Fibroblast of the aortic adventitia (primary cell): ENCODE results near the gene IL12B. TPM values are rescaled to one million over a fixed set of nuclear protein-coding genes. Genes with fewer than 3 reads are reported as not detected.

Experiments
- DNase-seq: peaks from one replicate; pipeline ENCODE4 v3.0.0-alpha.2; 2010; ENCODE audit warnings: low read depth
- H3K4me3 ChIP-seq: 2 replicates; pipeline ENCODE4 v1.5.1; 2011; ENCODE audit warnings: low read depth, mild to moderate bottlenecking, control low read depth, low read length, moderate library complexity
- total RNA-seq: library from RNA; depleted of rRNA; stranded (reverse); fragments of >200 nt; gene quantifications from 2 replicates; pipeline ENCODE4 v1.2.3, GENCODE V29; 2012; ENCODE audit warnings: low replicate concordance
- TF ChIP-seq, protein P1 (sequence below): IDR thresholded peaks from 2 replicates; pipeline ENCODE4 v1.5.1; 2011; ENCODE audit warnings: mild to moderate bottlenecking, low read length, control low read depth, inconsistent platforms; ENCODE audit not compliant: insufficient read depth

Gene IL12B
- total RNA-seq, 1 donor = 0.09 TPM

DNA sequence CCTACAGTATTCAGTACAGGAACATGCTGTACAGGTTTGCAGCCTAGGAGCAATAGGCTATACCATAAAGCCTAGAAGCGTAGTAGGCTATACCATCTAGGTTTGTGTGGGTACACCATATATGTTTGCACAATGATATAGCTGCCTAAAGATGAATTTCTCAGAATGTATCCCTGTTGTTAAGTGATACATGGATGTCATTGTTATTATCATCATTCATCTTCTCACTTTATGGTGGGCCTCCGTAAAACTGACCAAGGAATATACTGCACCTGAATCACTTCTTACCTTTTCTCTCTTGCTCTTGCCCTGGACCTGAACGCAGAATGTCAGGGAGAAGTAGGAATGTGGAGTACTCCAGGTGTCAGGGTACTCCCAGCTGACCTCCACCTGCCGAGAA is 11.8 kb downstream of the IL12B start:
- no peak for DNase-seq
- TF ChIP-seq, protein P1, sequence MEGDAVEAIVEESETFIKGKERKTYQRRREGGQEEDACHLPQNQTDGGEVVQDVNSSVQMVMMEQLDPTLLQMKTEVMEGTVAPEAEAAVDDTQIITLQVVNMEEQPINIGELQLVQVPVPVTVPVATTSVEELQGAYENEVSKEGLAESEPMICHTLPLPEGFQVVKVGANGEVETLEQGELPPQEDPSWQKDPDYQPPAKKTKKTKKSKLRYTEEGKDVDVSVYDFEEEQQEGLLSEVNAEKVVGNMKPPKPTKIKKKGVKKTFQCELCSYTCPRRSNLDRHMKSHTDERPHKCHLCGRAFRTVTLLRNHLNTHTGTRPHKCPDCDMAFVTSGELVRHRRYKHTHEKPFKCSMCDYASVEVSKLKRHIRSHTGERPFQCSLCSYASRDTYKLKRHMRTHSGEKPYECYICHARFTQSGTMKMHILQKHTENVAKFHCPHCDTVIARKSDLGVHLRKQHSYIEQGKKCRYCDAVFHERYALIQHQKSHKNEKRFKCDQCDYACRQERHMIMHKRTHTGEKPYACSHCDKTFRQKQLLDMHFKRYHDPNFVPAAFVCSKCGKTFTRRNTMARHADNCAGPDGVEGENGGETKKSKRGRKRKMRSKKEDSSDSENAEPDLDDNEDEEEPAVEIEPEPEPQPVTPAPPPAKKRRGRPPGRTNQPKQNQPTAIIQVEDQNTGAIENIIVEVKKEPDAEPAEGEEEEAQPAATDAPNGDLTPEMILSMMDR = no peak
- H3K4me3 ChIP-seq = no peak overlapping the region

DNA sequence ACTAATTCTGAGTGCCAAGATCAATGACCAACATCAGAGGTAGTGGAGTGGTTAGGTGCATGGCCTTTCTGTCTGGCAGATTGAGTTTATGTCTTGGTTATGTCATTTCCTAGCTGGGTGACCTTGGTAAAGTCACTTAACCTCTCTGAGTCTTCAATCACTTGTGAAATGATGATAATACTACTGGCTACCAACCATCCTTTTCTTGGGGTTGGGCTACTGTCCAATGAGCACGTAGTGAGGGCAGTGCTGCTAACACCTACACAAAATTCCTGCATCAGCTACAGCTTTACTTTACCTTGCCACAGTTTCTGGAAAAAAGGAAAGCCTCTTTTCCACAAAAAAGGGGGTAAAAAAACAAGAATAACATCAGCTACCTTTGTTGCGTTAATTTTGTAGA is 12.4 kb downstream of the IL12B start:
- no peak for DNase-seq
- TF ChIP-seq, protein P1 = no peak
- H3K4me3 ChIP-seq = no peak overlapping the region

DNA sequence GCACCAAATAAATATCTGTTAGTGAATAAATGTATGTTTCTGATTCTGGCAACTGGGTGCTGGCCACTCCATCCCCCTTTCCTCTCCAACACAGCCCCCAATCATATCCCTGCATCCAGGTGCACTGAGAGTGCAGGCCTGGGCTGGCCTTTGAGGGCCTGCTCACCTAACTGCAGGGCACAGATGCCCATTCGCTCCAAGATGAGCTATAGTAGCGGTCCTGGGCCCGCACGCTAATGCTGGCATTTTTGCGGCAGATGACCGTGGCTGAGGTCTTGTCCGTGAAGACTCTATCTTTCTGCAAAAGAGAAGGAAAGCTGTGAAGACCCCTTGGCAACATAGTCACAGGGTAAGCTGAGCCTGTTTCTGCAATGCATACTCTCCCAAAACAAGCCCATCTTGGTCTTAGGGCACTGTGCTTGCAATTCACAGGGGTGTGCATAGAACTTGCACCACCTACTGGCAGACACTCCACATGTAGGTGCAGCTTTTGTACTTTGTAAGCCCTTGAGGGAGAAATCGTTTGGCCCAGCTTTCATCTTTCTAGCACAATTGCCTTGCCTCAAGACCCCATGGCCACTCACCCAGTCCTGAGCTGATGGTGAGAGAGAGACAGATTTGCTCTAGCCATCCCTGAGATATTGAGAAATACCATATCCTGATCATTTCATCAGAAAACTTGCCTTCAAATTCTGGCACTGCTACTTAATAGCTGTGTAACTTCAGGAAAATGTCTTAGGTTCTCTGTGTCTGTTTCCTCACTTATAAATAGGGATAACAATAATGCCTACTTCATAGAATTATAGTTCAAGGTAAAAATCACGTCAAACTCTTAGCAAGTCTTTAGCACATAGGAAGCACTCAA is 13.5 kb downstream of the IL12B start:
- peak; percentile 73 for DNase-seq
- H3K4me3 ChIP-seq = no peak overlapping the region
- TF ChIP-seq, protein P1 = peak; percentile 78

DNA sequence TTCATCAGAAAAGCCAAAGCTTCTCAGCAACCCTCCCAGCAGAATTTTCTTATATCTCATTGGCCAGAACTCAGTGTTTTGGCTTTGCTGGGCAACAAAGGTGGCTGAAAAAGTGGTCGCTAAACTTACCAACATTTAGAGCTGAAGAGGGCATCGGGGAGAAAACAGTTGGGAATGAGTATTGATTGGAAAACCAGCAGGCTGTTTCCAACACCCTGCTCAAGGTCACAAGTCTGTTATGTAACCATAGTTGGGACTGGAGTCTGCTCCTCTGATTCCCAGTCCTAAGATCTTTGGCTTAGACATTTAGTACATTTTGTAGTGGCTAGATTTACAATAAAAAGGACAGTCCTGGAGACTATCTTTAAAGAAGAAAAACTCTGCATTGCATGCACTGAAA is 17.1 kb downstream of the IL12B start:
- no peak for DNase-seq
- TF ChIP-seq, protein P1 = no peak
- H3K4me3 ChIP-seq = no peak overlapping the region

DNA sequence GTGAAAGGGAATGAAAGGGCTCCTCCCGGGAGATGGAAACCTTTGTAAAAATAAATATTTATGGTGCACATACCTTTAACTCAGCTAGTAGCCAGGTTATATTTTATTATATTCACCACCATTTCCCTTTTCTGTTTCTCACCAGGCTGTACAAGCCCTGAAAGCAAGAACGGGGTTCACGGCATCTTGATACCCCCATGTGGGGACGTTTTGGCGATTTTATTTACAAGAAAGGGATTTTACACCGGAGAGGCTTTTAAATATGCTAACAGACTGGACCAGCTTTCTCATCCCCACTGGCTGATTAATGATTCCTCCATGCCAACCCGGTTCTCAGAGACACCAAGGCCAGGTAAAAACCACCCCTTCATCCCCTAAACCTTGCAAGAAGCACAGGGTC is 19.2 kb downstream of the IL12B start:
- no peak for DNase-seq
- H3K4me3 ChIP-seq = no peak overlapping the region
- TF ChIP-seq, protein P1 = no peak

- TF ChIP-seq, protein P1 = no peak
- no peak overlapping the region for H3K4me3 ChIP-seq
- DNase-seq = no peak
Observed at GRCh38 chr5:159310511-159310910, 19.8 kb downstream of the IL12B start.
